ENCODE measurements around the gene APOA1. TPM values are rescaled to one million over a fixed set of nuclear protein-coding genes. Genes with fewer than 3 reads are reported as not detected.

Gene APOA1
- total RNA-seq, 2 donors from 2014 or later, result not detected

DNA sequence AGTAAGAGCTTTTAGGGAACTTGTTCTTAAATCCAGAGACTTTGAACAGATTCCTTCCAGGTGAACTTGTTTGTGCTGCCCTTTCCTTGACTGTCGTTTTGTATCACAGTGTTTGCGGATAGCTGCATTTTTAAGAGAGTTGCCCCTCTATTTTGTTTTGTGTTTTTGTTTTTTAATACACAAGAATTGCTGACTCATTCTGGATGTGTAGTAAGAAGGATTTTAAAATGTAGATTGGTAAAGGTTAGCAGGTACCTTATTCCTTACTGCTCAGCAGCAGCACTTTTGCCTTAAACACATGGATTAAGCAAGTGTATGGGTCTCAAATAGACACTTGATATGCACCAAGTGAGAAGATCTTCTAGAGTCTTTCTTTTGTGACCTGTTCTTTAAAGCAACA, 36.8 kb downstream of the APOA1 start:
- Histone ChIP-seq H3K27me3 (replicated peaks; ENCODE audit: insufficient read depth) (no peaks in the 10 kb centered on the region), H3K4me1 (ENCODE audit: control insufficient read depth in 1 of 2, low read depth in 2 of 2) (no peaks in the 10 kb centered on the region), H3K9me3 (no peaks in the 10 kb centered on the region), H3K27ac (no peak overlapping the region), H3K4me3 (no peak overlapping the region), H3K36me3 (no peaks in the 10 kb centered on the region)
- ATAC-seq (ENCODE audit: insufficient number of reproducible peaks, low FRiP score, low read depth) (no peak), DNase-seq (ENCODE audit: low spot score) (no peak)
- TF ChIP-seq, protein P1, sequence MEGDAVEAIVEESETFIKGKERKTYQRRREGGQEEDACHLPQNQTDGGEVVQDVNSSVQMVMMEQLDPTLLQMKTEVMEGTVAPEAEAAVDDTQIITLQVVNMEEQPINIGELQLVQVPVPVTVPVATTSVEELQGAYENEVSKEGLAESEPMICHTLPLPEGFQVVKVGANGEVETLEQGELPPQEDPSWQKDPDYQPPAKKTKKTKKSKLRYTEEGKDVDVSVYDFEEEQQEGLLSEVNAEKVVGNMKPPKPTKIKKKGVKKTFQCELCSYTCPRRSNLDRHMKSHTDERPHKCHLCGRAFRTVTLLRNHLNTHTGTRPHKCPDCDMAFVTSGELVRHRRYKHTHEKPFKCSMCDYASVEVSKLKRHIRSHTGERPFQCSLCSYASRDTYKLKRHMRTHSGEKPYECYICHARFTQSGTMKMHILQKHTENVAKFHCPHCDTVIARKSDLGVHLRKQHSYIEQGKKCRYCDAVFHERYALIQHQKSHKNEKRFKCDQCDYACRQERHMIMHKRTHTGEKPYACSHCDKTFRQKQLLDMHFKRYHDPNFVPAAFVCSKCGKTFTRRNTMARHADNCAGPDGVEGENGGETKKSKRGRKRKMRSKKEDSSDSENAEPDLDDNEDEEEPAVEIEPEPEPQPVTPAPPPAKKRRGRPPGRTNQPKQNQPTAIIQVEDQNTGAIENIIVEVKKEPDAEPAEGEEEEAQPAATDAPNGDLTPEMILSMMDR (IDR thresholded peaks at IDR 0.05), result no peak

DNA sequence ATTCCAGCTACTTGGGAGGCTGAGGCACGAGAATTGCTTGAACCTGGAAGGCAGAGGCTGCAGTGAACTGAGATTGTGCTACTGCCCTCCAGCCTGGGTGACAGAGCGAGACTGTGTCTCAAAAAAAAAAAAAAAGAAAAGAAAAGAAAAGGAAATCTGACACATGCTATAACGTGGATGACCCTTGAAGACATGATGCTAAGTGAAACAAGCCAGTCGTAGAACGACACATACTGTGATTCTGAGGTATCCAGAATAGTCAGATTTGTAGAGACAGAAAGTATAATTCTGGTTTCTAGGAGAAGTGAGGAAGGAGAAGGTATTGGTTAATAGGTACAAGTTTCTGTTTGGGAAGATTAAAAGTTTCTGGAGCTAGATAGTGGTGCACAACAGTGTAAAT, 39.1 kb downstream of the APOA1 start:
- H3K36me3 ChIP-seq, result no peaks in the 10 kb centered on the region
- no peaks in the 10 kb centered on the region for H3K9me3 ChIP-seq
- TF ChIP-seq, protein P1 (IDR thresholded peaks at IDR 0.05), result no peak
- no peaks in the 10 kb centered on the region for H3K27me3 ChIP-seq (replicated peaks; ENCODE audit: insufficient read depth)
- H3K4me3 ChIP-seq, result no peak overlapping the region
- H3K4me1 ChIP-seq (ENCODE audit: control insufficient read depth in 1 of 2, low read depth in 2 of 2), result no peaks in the 10 kb centered on the region
- no peak for ATAC-seq (ENCODE audit: insufficient number of reproducible peaks, low FRiP score, low read depth)
- no peak for DNase-seq (ENCODE audit: low spot score)
- no peak overlapping the region for H3K27ac ChIP-seq

DNA sequence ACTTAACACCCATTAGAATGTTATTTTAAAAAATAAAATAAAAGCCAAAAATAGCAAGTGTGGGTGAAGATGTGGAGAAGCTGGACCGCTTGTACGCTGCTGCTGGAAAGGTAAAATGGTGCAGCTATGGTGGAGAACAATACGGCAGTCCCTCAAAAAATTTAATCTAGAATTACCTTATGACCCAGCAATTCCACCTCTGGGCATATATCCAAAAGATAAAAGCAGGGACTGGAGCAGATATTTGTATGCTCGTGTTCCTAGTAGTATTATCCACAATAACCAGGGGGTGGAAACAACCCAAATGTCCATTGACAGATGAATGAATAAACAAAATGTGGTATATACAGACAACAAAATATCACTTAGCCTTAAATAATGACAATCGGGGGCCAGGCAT, 39.6 kb downstream of the APOA1 start:
- DNase-seq (ENCODE audit: low spot score) (no peak), ATAC-seq (ENCODE audit: insufficient number of reproducible peaks, low FRiP score, low read depth) (no peak)
- TF ChIP-seq, protein P1 (IDR thresholded peaks at IDR 0.05), result no peak
- Histone ChIP-seq H3K9me3 (no peaks in the 10 kb centered on the region), H3K27me3 (replicated peaks; ENCODE audit: insufficient read depth) (no peaks in the 10 kb centered on the region), H3K4me3 (no peak overlapping the region), H3K27ac (no peak overlapping the region), H3K36me3 (no peaks in the 10 kb centered on the region), H3K4me1 (ENCODE audit: control insufficient read depth in 1 of 2, low read depth in 2 of 2) (no peaks in the 10 kb centered on the region)

DNA sequence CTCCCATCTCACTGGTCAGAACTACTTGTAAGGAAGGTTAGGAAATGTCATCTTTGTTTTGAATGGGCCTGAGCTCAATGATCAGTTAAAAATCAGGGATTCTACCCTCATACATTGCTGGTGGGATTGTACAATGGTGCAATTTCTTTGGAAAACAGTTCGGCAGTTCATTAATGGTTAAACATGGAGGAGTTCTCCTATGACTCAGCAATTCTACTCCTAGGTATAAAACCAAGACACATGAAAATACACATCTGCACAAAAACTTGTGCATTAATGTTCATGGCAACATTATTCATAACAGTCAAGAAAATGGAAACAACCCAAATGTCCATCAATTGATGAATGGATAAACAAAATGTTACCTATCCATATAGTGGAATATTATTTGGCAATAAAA, 40.9 kb downstream of the APOA1 start:
- no peak for DNase-seq (ENCODE audit: low spot score)
- Histone ChIP-seq H3K27me3 (replicated peaks; ENCODE audit: insufficient read depth) (no peaks in the 10 kb centered on the region), H3K36me3 (no peaks in the 10 kb centered on the region), H3K4me3 (no peak overlapping the region), H3K9me3 (no peaks in the 10 kb centered on the region), H3K27ac (no peak overlapping the region), H3K4me1 (ENCODE audit: control insufficient read depth in 1 of 2, low read depth in 2 of 2) (peaks cover 0 to 1% of the 10 kb centered on the region in 2 donors)
- TF ChIP-seq, protein P1 (IDR thresholded peaks at IDR 0.05), result no peak
- no peak for ATAC-seq (ENCODE audit: insufficient number of reproducible peaks, low FRiP score, low read depth)

DNA sequence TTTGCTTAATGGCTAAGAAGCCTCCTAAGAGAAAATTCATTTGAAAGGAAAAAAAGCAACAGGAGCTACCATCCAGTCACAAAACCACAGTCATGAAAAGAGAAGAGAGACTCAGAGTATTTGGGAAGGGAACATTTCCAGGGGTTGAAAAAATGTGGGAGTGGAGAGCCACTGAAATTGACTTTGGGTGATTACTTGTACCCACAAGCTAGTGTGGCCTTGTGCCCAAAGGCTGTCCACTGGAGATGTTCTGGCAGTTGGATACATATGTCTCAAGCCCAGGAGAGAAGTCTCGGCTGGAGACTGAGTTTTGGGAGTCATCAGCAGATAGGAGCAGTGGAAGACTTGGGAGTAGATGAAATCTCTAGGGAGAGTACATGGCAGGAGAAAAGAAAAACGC, 42.6 kb downstream of the APOA1 start:
- H3K9me3 ChIP-seq, result no peaks in the 10 kb centered on the region
- no peak for DNase-seq (ENCODE audit: low spot score)
- peaks cover 0 to 8% of the 10 kb centered on the region in 2 donors for H3K4me1 ChIP-seq (ENCODE audit: control insufficient read depth in 1 of 2, low read depth in 2 of 2)
- ATAC-seq (ENCODE audit: insufficient number of reproducible peaks, low FRiP score, low read depth), result no peak
- TF ChIP-seq, protein P1 (IDR thresholded peaks at IDR 0.05), result no peak
- H3K27me3 ChIP-seq (replicated peaks; ENCODE audit: insufficient read depth), result no peaks in the 10 kb centered on the region
- H3K36me3 ChIP-seq, result no peaks in the 10 kb centered on the region
- no peak overlapping the region for H3K4me3 ChIP-seq
- no peak overlapping the region for H3K27ac ChIP-seq
